Measurements from ENCODE around the gene UBA1.
A peak's percentile ranks its signal among the peaks of the same experiment; 100 is the strongest.

UBA1 gene

DNA sequence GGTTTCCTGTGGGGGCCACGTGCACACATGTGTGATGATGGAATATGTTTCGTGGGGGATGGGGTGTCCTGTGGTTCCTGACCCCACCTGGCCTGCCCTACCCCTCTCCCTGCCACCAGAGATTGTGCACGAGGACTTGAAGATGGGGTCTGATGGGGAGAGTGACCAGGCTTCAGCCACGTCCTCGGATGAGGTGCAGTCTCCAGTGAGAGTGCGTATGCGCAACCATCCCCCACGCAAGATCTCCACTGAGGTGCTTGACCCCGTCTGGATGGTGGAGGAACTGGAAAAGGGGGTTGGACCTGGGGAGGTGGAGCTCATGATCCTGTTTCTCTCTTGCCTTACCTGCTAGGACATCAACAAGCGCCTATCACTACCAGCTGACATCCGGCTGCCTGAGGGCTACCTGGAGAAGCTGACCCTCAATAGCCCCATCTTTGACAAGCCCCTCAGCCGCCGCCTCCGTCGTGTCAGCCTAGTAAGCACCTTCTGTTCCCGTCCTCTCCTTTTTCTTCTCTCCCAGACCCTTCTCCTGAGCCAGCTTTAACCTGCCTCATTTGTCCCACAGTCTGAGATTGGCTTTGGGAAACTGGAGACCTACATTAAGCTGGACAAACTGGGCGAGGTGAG is 30.8 kb downstream of the UBA1 start:
- Histone ChIP-seq H3K4me3 (ENCODE audit: low read depth, low read length) (no peak overlapping the region), H3K36me3 (ENCODE audit: control insufficient read depth, insufficient read depth, low read length) (peaks cover 84% of the 10 kb centered on the region), H3K27ac (ENCODE audit: low read depth, low read length) (no peak overlapping the region), H3K4me1 (ENCODE audit: control insufficient read depth, insufficient read depth, low read length) (peaks cover 12% of the 10 kb centered on the region), H3K9me3 (ENCODE audit: control insufficient read depth, insufficient read depth, low read length) (no peaks in the 10 kb centered on the region), H3K9ac (ENCODE audit: low read depth, low read length) (no peak overlapping the region), H3K27me3 (ENCODE audit: control insufficient read depth, insufficient read depth, low read length) (no peaks in the 10 kb centered on the region)

DNA sequence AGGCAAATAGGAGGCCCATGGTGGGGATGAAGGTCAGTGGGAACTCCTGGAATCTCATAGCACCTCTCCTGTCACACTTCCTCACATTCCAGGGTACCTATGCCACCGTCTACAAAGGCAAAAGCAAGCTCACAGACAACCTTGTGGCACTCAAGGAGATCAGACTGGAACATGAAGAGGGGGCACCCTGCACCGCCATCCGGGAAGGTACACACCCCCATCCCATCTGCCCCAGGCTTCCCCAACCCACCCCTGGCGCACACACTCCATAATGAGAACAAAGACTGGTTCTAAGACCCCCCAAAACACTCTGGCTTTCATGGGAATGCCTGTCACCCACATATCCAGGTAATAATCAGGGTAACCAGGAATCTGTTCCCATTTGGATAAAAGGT is 31.3 kb downstream of the UBA1 start:
- peaks cover 86% of the 10 kb centered on the region for H3K36me3 ChIP-seq (ENCODE audit: control insufficient read depth, insufficient read depth, low read length)
- no peak overlapping the region for H3K4me3 ChIP-seq (ENCODE audit: low read depth, low read length)
- no peak overlapping the region for H3K9ac ChIP-seq (ENCODE audit: low read depth, low read length)
- H3K9me3 ChIP-seq (ENCODE audit: control insufficient read depth, insufficient read depth, low read length): no peaks in the 10 kb centered on the region
- H3K4me1 ChIP-seq (ENCODE audit: control insufficient read depth, insufficient read depth, low read length): peaks cover 8% of the 10 kb centered on the region
- no peaks in the 10 kb centered on the region for H3K27me3 ChIP-seq (ENCODE audit: control insufficient read depth, insufficient read depth, low read length)
- no peak overlapping the region for H3K27ac ChIP-seq (ENCODE audit: low read depth, low read length)

DNA sequence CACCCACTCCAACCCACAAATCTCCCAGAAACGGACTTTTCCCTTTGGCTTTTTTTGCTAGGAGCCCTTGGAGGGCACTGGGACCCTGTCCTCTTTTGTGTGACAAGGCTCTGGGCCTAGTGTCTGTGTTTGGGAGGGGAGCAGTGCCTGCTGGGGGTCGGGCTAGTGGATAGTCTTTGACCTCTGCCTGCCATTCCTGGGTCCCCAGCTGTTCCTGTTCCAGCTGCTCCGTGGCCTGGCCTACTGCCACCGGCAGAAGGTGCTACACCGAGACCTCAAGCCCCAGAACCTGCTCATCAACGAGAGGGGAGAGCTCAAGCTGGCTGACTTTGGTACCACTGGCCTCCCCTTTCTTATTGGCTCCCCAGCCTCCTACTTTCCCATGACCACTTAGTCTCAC is 32.4 kb downstream of the UBA1 start:
- H3K36me3 ChIP-seq (ENCODE audit: control insufficient read depth, insufficient read depth, low read length): peaks cover 79% of the 10 kb centered on the region
- H3K4me1 ChIP-seq (ENCODE audit: control insufficient read depth, insufficient read depth, low read length): no peaks in the 10 kb centered on the region
- H3K27me3 ChIP-seq (ENCODE audit: control insufficient read depth, insufficient read depth, low read length): no peaks in the 10 kb centered on the region
- no peak overlapping the region for H3K9ac ChIP-seq (ENCODE audit: low read depth, low read length)
- no peaks in the 10 kb centered on the region for H3K9me3 ChIP-seq (ENCODE audit: control insufficient read depth, insufficient read depth, low read length)
- H3K27ac ChIP-seq (ENCODE audit: low read depth, low read length): no peak overlapping the region
- H3K4me3 ChIP-seq (ENCODE audit: low read depth, low read length): no peak overlapping the region

DNA sequence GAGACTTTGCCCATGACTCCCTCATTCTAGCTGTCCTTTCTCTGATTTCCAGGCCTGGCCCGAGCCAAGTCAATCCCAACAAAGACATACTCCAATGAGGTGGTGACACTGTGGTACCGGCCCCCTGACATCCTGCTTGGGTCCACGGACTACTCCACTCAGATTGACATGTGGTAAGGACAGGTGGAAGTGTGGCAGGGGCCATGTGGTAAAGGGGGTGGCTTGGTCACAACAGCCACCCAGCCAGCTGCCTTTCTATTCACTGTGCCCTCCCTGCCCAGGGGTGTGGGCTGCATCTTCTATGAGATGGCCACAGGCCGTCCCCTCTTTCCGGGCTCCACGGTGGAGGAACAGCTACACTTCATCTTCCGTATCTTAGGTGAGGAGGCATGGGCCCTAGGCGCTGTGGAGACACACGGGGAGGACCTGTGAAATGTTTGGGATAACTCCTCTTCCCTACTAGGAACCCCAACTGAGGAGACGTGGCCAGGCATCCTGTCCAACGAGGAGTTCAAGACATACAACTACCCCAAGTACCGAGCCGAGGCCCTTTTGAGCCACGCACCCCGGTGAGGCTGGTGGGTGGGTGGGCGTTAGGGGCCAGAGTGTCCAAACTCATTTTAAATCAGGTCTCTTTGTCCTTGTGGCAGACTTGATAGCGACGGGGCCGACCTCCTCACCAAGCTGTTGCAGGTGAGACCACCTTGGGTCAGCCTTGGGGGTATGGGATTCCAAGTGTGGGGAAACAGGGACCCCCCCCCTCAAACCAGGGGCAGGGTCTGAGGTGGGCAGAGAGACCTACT is 33.1 kb downstream of the UBA1 start:
- Histone ChIP-seq H3K36me3 (ENCODE audit: control insufficient read depth, insufficient read depth, low read length) (peaks cover 74% of the 10 kb centered on the region), H3K9ac (ENCODE audit: low read depth, low read length) (no peak overlapping the region), H3K9me3 (ENCODE audit: control insufficient read depth, insufficient read depth, low read length) (no peaks in the 10 kb centered on the region), H3K4me1 (ENCODE audit: control insufficient read depth, insufficient read depth, low read length) (no peaks in the 10 kb centered on the region), H3K4me3 (ENCODE audit: low read depth, low read length) (no peak overlapping the region), H3K27ac (ENCODE audit: low read depth, low read length) (no peak overlapping the region), H3K27me3 (ENCODE audit: control insufficient read depth, insufficient read depth, low read length) (no peaks in the 10 kb centered on the region; the same call in 1 of the 2 replicates)

DNA sequence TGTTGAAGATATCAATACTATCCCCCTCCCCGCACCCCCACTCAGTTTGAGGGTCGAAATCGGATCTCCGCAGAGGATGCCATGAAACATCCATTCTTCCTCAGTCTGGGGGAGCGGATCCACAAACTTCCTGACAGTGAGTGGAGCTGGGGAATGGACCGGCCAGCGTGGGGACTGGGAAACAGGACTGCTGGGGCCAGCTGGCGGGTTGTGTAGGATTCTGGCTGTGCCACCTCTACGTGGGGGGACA is 33.6 kb downstream of the UBA1 start:
- Histone ChIP-seq H3K36me3 (ENCODE audit: control insufficient read depth, insufficient read depth, low read length) (peaks cover 69% of the 10 kb centered on the region), H3K4me3 (ENCODE audit: low read depth, low read length) (no peak overlapping the region), H3K9ac (ENCODE audit: low read depth, low read length) (no peak overlapping the region), H3K27me3 (ENCODE audit: control insufficient read depth, insufficient read depth, low read length) (no peaks in the 10 kb centered on the region; the same call in 1 of the 2 replicates), H3K27ac (ENCODE audit: low read depth, low read length) (no peak overlapping the region), H3K9me3 (ENCODE audit: control insufficient read depth, insufficient read depth, low read length) (no peaks in the 10 kb centered on the region), H3K4me1 (ENCODE audit: control insufficient read depth, insufficient read depth, low read length) (no peaks in the 10 kb centered on the region; the same call in 1 of the 2 replicates)

DNA sequence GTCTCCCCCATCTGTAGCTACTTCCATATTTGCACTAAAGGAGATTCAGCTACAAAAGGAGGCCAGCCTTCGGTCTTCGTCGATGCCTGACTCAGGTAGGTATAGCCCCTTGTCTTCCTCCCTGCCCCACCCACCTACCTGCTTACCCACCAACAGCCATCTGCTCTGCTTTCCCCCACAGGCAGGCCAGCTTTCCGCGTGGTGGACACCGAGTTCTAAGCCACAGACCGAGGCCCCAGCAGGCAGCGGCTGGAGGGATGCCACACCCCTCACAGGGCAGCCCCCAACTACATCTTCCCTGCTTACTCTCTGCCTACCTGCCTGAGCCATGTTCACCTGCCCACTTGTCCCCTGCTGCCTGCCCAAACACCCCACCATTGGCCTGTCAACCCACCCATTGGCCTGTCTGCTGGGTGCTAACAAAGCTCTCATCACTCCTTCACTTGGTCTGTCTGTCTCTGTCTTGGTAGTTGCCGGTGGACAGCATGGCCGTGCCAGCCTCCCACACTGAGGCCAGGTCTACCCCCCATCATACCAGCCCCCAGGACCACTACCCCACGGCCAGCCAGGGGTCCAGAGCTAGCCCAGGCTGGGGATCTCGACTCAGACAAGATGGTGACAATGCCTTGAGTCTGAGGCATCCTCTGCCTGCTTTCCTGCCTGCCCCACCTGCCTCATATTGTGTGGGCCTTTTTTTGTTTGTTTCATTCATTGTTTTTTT is 35.1 kb downstream of the UBA1 start:
- H3K4me3 ChIP-seq (ENCODE audit: low read depth, low read length): no peak overlapping the region
- no peaks in the 10 kb centered on the region; the same call in 1 of the 2 replicates for H3K27me3 ChIP-seq (ENCODE audit: control insufficient read depth, insufficient read depth, low read length)
- H3K36me3 ChIP-seq (ENCODE audit: control insufficient read depth, insufficient read depth, low read length): peaks cover 59% of the 10 kb centered on the region
- H3K9me3 ChIP-seq (ENCODE audit: control insufficient read depth, insufficient read depth, low read length): no peaks in the 10 kb centered on the region
- no peak overlapping the region for H3K27ac ChIP-seq (ENCODE audit: low read depth, low read length)
- no peak overlapping the region for H3K9ac ChIP-seq (ENCODE audit: low read depth, low read length)
- no peaks in the 10 kb centered on the region; the same call in 1 of the 2 replicates for H3K4me1 ChIP-seq (ENCODE audit: control insufficient read depth, insufficient read depth, low read length)

DNA sequence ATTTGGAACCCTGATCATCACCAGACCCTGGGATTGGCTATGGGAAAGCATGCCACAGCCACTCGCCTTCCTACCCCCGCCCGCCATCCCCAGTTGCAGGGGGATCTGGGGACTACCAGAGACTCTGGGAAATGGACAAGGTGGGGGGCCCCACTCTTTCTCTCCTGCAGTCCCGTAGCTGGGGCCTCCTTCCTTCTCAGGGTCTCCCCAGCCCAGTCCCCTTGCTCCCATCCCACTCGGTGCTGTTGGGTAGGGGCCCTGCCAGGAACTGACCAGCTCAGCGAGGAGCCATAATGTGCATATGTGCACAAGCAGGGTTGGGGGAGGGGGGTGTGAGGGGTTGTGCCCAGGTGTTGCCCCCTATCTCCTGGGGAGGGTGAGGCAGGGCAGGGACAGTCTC is 35.8 kb downstream of the UBA1 start:
- Histone ChIP-seq H3K4me1 (ENCODE audit: control insufficient read depth, insufficient read depth, low read length) (peaks cover 3% of the 10 kb centered on the region; the same call in 1 of the 2 replicates), H3K27me3 (ENCODE audit: control insufficient read depth, insufficient read depth, low read length) (no peaks in the 10 kb centered on the region; the same call in 1 of the 2 replicates), H3K4me3 (ENCODE audit: low read depth, low read length) (no peak overlapping the region), H3K9me3 (ENCODE audit: control insufficient read depth, insufficient read depth, low read length) (no peaks in the 10 kb centered on the region), H3K36me3 (ENCODE audit: control insufficient read depth, insufficient read depth, low read length) (peaks cover 51% of the 10 kb centered on the region), H3K27ac (ENCODE audit: low read depth, low read length) (no peak overlapping the region), H3K9ac (ENCODE audit: low read depth, low read length) (no peak overlapping the region)

DNA sequence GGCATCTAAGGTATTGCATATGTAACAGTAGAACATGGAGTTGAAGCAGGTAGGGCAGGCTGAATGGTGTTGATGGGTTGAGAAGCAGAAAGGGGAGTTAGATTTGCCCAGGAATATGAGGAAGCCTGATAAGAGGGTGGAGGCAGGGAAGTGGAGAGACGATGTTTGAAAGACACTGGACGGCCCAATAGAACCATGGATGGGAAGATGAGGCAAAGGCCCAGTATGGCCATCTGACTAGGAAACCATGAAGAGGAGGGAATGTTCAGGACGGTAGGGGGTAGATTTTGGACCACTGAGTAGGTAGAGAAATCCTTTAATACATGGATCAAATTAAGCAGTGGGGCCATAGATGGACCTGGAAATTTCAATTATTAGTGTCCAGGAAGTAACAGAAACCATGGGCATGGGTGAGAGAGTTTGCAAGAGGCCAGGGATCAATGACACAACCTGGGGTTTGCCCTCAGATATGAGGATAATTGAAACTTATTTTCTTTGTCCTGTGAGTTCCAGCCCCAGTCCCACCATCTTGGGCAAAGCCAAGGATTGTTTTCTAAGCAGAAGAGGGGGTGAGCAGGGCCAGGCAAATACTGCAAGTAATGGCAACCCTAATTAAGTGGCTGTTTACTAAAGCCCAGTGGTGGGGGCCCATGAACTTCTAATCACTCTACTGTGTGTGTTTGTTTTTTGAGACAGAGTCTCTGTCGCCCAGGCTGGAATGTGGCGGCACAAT is 36.7 kb downstream of the UBA1 start:
- H3K9me3 ChIP-seq (ENCODE audit: control insufficient read depth, insufficient read depth, low read length): no peaks in the 10 kb centered on the region
- H3K9ac ChIP-seq (ENCODE audit: low read depth, low read length): no peak overlapping the region
- no peaks in the 10 kb centered on the region; the same call in 1 of the 2 replicates for H3K27me3 ChIP-seq (ENCODE audit: control insufficient read depth, insufficient read depth, low read length)
- peaks cover 6% of the 10 kb centered on the region; the same call in 1 of the 2 replicates for H3K4me1 ChIP-seq (ENCODE audit: control insufficient read depth, insufficient read depth, low read length)
- no peak overlapping the region for H3K4me3 ChIP-seq (ENCODE audit: low read depth, low read length)
- no peak overlapping the region for H3K27ac ChIP-seq (ENCODE audit: low read depth, low read length)
- H3K36me3 ChIP-seq (ENCODE audit: control insufficient read depth, insufficient read depth, low read length): peaks cover 46% of the 10 kb centered on the region

DNA sequence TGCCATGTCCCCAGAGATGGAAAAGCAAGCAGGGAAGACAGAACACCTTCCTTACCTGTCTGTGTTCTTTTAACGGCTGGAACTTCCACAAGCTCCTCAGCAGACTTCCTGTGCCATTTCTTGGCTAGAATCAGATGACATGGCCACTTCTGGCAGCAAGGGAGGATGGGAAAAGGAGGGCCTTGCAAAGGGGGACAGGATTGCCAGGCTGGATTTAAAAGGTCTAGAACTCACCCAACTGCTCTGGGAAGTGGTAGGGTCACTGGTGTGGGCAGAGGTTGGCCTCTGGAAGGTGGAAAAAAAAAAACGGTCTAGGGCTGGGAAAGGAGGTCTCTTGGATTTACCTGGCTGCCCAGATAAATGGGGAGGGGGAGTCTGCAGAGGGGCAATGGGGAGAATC is 37.5 kb downstream of the UBA1 start:
- Histone ChIP-seq H3K9ac (ENCODE audit: low read depth, low read length) (no peak overlapping the region), H3K4me3 (ENCODE audit: low read depth, low read length) (no peak overlapping the region), H3K9me3 (ENCODE audit: control insufficient read depth, insufficient read depth, low read length) (no peaks in the 10 kb centered on the region), H3K36me3 (ENCODE audit: control insufficient read depth, insufficient read depth, low read length) (peaks cover 42% of the 10 kb centered on the region), H3K27ac (ENCODE audit: low read depth, low read length) (no peak overlapping the region), H3K27me3 (ENCODE audit: control insufficient read depth, insufficient read depth, low read length) (no peaks in the 10 kb centered on the region; the same call in 1 of the 2 replicates), H3K4me1 (ENCODE audit: control insufficient read depth, insufficient read depth, low read length) (peaks cover 6% of the 10 kb centered on the region; the same call in 1 of the 2 replicates)

DNA sequence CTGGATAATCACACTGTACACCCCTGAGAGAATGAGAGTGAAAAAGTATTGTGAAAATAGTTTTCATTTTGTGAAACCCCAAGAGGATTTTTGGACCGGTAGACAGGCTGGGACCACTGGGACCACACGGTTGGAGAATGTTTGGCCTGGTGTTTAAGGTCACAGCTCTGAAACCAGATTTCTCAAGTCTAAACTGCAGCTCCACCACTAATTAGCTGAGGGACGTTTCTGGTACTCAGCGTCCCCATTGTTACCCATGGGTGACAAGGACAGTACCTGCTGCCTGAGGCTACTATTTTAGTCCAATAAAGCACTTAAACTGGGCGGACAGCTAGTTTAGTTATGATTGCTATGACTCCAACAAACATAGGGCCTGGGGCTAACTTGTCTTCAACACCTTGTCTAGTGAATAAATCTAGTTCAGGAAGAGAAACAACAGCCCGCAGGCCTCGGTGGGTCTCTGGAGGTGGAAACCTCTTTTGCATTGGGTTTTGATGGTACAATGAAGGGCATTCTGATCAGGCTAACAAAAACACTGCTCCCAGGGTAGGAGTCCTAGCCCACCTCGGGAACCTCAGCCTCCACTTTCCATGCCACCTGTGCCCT is 38.7 kb downstream of the UBA1 start:
- peaks cover 6% of the 10 kb centered on the region; the same call in 1 of the 2 replicates for H3K4me1 ChIP-seq (ENCODE audit: control insufficient read depth, insufficient read depth, low read length)
- peak overlapping the region; percentile 97 for H3K4me3 ChIP-seq (ENCODE audit: low read depth, low read length)
- H3K27me3 ChIP-seq (ENCODE audit: control insufficient read depth, insufficient read depth, low read length): no peaks in the 10 kb centered on the region; the same call in 1 of the 2 replicates
- H3K27ac ChIP-seq (ENCODE audit: low read depth, low read length): peak overlapping the region; percentile 100
- H3K36me3 ChIP-seq (ENCODE audit: control insufficient read depth, insufficient read depth, low read length): peaks cover 31% of the 10 kb centered on the region
- no peaks in the 10 kb centered on the region for H3K9me3 ChIP-seq (ENCODE audit: control insufficient read depth, insufficient read depth, low read length)
- H3K9ac ChIP-seq (ENCODE audit: low read depth, low read length): peak overlapping the region; percentile 94
